GM12878 (cell line): ENCODE measurements around the gene RNF38. TPM values are rescaled to one million over a fixed set of nuclear protein-coding genes. Genes with fewer than 3 reads are reported as not detected.

Experiments used
- ATAC-seq: fragments of 200-7000 bp; cut with Tn5 transposase; 3 replicates; pipeline ENCODE4 v1.9.1; 2020; ENCODE audit warnings: mild to moderate bottlenecking, moderate library complexity
- BruUV-seq: library from RNA; stranded (reverse); fragments of 400-500 nt; replicated peaks from 2 replicates; lab custom pipeline; 2021; lab: Mats Ljungman, UMichigan
- CTCF ChIA-PET: fragments of 300-600 bp; sonication (Branson Sonifier 250); formaldehyde crosslinking; extraction: SDS; loops from one replicate; lab custom pipeline; 2021; ENCODE audit warnings: inconsistent platforms; lab: Yijun Ruan, JAX
- POLR2A ChIA-PET: fragments of 350-600 bp; formaldehyde crosslinking; extraction: SDS; loops from one replicate; lab custom pipeline; 2021; ENCODE audit warnings: inconsistent platforms; lab: Charles Lee
- RAD21 ChIA-PET: fragments of 300-600 bp; sonication (Branson Sonifier 250); formaldehyde crosslinking; loops from one replicate; lab custom pipeline; 2023; ENCODE audit warnings: antibody characterized with exemption; ENCODE audit not compliant: unreplicated experiment; lab: Charles Lee
- SMC1A ChIA-PET: fragments of 300-600 bp; sonication (Branson Sonifier 250); formaldehyde crosslinking; loops from one replicate; lab custom pipeline; 2023; ENCODE audit not compliant: unreplicated experiment, uncharacterized antibody; lab: Charles Lee
- DNase-seq: peaks from one replicate; pipeline ENCODE4 v3.0.0-alpha.2; 2011; ENCODE audit warnings: low read depth, low spot score
- FAIRE-seq: peaks from 3 replicates; lab custom pipeline; 2011; peaks lifted over from hg19 to GRCh38; lab: Jason Lieb, UNC
- H2AFZ ChIP-seq: 2 replicates; pipeline ENCODE4 v1.6.0; 2011; ENCODE audit warnings: low read depth, low read length, control low read depth; ENCODE audit not compliant: control insufficient read depth
- H3K27ac ChIP-seq: 2 replicates; pipeline ENCODE4 v1.5.1; 2011; ENCODE audit warnings: control low read depth; ENCODE audit not compliant: control insufficient read depth, insufficient read depth
- H3K27me3 ChIP-seq, 2 experiments: replicated peaks in 1 of 2; 2 replicates each; pipeline versions ENCODE4 v1.6.0 to v1.6.1; 2011; ENCODE audit warnings: low read length in 1 of 2; ENCODE audit not compliant: control insufficient read depth in 2 of 2, insufficient read depth in 2 of 2
- H3K36me3 ChIP-seq, 2 experiments: 2 replicates each; pipeline ENCODE4 v1.5.1; 2011; ENCODE audit warnings: low read length in 1 of 2; ENCODE audit not compliant: control insufficient read depth in 2 of 2, insufficient read depth in 2 of 2
- H3K4me1 ChIP-seq: 2 replicates; pipeline ENCODE4 v1.6.1; 2011; ENCODE audit warnings: mild to moderate bottlenecking, low read length, moderate library complexity, mixed read lengths; ENCODE audit not compliant: control insufficient read depth, insufficient read depth
- H3K4me2 ChIP-seq: 2 replicates; pipeline ENCODE4 v1.6.0; 2011; ENCODE audit warnings: control low read depth; ENCODE audit not compliant: control insufficient read depth, insufficient read depth
- H3K4me3 ChIP-seq: fragments of 200-600 bp; sonication (generic); 2 replicates; pipeline ENCODE4 v1.5.1; 2016
- H3K79me2 ChIP-seq: 2 replicates; pipeline ENCODE4 v1.6.0; 2011; ENCODE audit warnings: low read length; ENCODE audit not compliant: control insufficient read depth, insufficient read depth
- H3K9ac ChIP-seq: 2 replicates; pipeline ENCODE4 v1.8.0; 2011; ENCODE audit warnings: low read length, control low read depth, mixed read lengths; ENCODE audit not compliant: control insufficient read depth, insufficient read depth
- H3K9me3 ChIP-seq: replicated peaks from 3 replicates; pipeline ENCODE4 v1.5.1; 2011; ENCODE audit warnings: mild to moderate bottlenecking, low read length; ENCODE audit not compliant: control insufficient read depth, insufficient read depth
- H4K20me1 ChIP-seq: 2 replicates; pipeline ENCODE4 v1.6.0; 2011; ENCODE audit not compliant: control insufficient read depth, insufficient read depth
- HCFC1 ChIP-seq: fragments of 150-350 bp; IDR thresholded peaks from 2 replicates; pipeline ENCODE4 v1.6.1; 2014; ENCODE audit warnings: low read length
- NR2C1 ChIP-seq: fragments of 450-650 bp; IDR thresholded peaks from 2 replicates; pipeline ENCODE4 v1.6.1; 2017; ENCODE audit warnings: antibody characterized with exemption, mild to moderate bottlenecking, moderate library complexity
- PML ChIP-seq: IDR thresholded peaks from 2 replicates; pipeline ENCODE4 v1.6.1; 2012; ENCODE audit warnings: low read length, inconsistent platforms
- RAD21 ChIP-seq: IDR thresholded peaks from 2 replicates; pipeline ENCODE4 v1.6.1; 2011; ENCODE audit warnings: mild to moderate bottlenecking, low read depth, low read length, moderate library complexity; ENCODE audit not compliant: insufficient read depth
- SMAD5 ChIP-seq: IDR thresholded peaks from 2 replicates; pipeline ENCODE4 v1.6.1; 2016; ENCODE audit warnings: antibody characterized with exemption, low read depth
- STAT3 ChIP-seq: IDR thresholded peaks from 2 replicates; pipeline ENCODE4 v1.6.1; 2011; ENCODE audit warnings: low read depth, low read length, improper control_type of control experiment
- TCF12 ChIP-seq: IDR thresholded peaks from 2 replicates; pipeline ENCODE4 v1.6.1; 2011; ENCODE audit warnings: low read depth, mild to moderate bottlenecking, low read length
- in situ Hi-C: fragments of 300-500 bp; cut with MboI; formaldehyde crosslinking; loops from 9 replicates; pipeline ENCODE4 v1.14.3; 2018; ENCODE audit warnings: mixed read lengths
- intact Hi-C: fragments of 100-400 bp; cut with micrococcal nuclease; formaldehyde crosslinking; loops from one replicate; pipeline ENCODE4 v1.14.2; 2022; ENCODE audit not compliant: unreplicated experiment
- polyA plus RNA-seq, 11 experiments: library from polyadenylated mRNA; depleted of rRNA in 4 of 11; unstranded in 6 of 11; stranded (reverse) in 5 of 11; fragments of >200 nt; fragmentation: Nextera tagmentation in 4 of 11; fragmentation: Illumina TruSeq in 1 of 11; extraction: Ambion mirVana in 4 of 11; extraction: Trizol in 1 of 11; gene quantifications; 1 replicate in 1 of 11; 2 replicates in 10 of 11; pipeline versions ENCODE4 v1.2.1 to v1.2.3, GENCODE V29; 2011 to 2016; ENCODE audit warnings: inconsistent platforms in 2 of 11, missing spikeins in 2 of 11, low read depth in 1 of 11
- total RNA-seq, 4 experiments: library from RNA; depleted of rRNA in 3 of 4; stranded (reverse); fragments of >200 nt in 3 of 4; fragmentation: Illumina TruSeq in 1 of 4; extraction: Trizol in 1 of 4; gene quantifications; 2 replicates each; pipeline versions ENCODE4 v1.2.1 to v1.2.3, GENCODE V29; 2013 to 2021
- TF ChIP-seq, protein P1 (sequence below): IDR thresholded peaks from 2 replicates; pipeline ENCODE4 v1.6.1; 2012; ENCODE audit warnings: improper control_type of control experiment, low read depth, low read length; ENCODE audit not compliant: insufficient replicate concordance
- TF ChIP-seq, protein P2 (sequence below): fragments of 450-650 bp; formaldehyde crosslinking; IDR thresholded peaks from 2 replicates; pipeline ENCODE4 v1.4.0; 2020; ENCODE audit warnings: mild to moderate bottlenecking, moderate library complexity
- TF ChIP-seq, protein P3 (sequence below): IDR thresholded peaks from 2 replicates; pipeline ENCODE4 v1.6.1; 2011; ENCODE audit warnings: low read depth, mild to moderate bottlenecking, low read length, moderate library complexity, borderline replicate concordance; ENCODE audit errors: extremely low read depth
- TF ChIP-seq, protein P4 (sequence below): fragments of 450-650 bp; formaldehyde crosslinking; IDR thresholded peaks from 2 replicates; pipeline ENCODE4 v1.5.0; 2022; ENCODE audit warnings: mild to moderate bottlenecking, missing genetic modification characterization

RNF38 gene
- total and polyA plus RNA-seq, 10 of the 15 experiments (the other 5 are each of a cell fraction or from before 2014, with no cell fraction given), result 5.1 to 34.7 (median 12.7) TPM

DNA sequence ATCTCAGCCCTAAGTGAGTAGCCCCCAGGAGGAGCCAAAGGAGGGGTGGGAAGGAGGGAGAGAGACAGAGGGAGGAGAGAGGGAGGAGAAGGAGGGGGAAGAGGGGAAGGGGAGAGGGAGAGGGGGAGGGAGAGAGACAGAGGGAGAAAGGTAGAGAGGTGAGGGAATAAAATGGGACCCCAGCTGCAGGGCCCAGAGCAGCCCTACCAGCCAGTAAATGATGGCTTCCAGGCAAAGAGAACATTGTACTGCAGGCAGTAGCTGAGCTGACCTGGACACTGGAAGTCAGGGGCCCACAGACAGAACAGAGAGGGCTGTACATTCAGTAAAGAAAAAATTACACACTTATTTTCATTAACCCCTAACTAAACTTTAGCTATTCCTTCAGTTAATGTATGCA is 84.0 kb downstream of the RNF38 start:
- CTCF ChIA-PET, result interaction anchor here (4.4 kb wide), 1 partner anchor 13 kb away, joined by 22 read pairs; no protein-coding TSS in a partner anchor
- H2AFZ ChIP-seq, result no peak overlapping the region
- no peak overlapping the region for H3K9ac ChIP-seq
- intact Hi-C loops, result no loop called here
- no peaks in the 10 kb centered on the region for H3K9me3 ChIP-seq
- no peaks in the 10 kb centered on the region for H3K36me3 ChIP-seq
- H3K4me1 ChIP-seq, result no peaks in the 10 kb centered on the region
- ATAC-seq (no peak), FAIRE-seq (no peak), DNase-seq (no peak)
- SMC1A ChIA-PET, result no interaction called here
- POLR2A ChIA-PET, result interaction anchor here (0.6 kb wide), 1 partner anchor 137 kb away, joined by 4 read pairs; no protein-coding TSS in a partner anchor
- BruUV-seq, result no TSS peak
- no peak overlapping the region for H3K4me2 ChIP-seq
- H3K4me3 ChIP-seq, result no peak overlapping the region
- H3K27me3 ChIP-seq, result no peaks in the 10 kb centered on the region
- H3K79me2 ChIP-seq, result no peaks in the 10 kb centered on the region
- RAD21 ChIA-PET, result no interaction called here
- no peaks in the 10 kb centered on the region for H4K20me1 ChIP-seq
- in situ Hi-C loops, result no loop called here
- H3K27ac ChIP-seq, result no peak overlapping the region
- TF ChIP-seq, protein P1, sequence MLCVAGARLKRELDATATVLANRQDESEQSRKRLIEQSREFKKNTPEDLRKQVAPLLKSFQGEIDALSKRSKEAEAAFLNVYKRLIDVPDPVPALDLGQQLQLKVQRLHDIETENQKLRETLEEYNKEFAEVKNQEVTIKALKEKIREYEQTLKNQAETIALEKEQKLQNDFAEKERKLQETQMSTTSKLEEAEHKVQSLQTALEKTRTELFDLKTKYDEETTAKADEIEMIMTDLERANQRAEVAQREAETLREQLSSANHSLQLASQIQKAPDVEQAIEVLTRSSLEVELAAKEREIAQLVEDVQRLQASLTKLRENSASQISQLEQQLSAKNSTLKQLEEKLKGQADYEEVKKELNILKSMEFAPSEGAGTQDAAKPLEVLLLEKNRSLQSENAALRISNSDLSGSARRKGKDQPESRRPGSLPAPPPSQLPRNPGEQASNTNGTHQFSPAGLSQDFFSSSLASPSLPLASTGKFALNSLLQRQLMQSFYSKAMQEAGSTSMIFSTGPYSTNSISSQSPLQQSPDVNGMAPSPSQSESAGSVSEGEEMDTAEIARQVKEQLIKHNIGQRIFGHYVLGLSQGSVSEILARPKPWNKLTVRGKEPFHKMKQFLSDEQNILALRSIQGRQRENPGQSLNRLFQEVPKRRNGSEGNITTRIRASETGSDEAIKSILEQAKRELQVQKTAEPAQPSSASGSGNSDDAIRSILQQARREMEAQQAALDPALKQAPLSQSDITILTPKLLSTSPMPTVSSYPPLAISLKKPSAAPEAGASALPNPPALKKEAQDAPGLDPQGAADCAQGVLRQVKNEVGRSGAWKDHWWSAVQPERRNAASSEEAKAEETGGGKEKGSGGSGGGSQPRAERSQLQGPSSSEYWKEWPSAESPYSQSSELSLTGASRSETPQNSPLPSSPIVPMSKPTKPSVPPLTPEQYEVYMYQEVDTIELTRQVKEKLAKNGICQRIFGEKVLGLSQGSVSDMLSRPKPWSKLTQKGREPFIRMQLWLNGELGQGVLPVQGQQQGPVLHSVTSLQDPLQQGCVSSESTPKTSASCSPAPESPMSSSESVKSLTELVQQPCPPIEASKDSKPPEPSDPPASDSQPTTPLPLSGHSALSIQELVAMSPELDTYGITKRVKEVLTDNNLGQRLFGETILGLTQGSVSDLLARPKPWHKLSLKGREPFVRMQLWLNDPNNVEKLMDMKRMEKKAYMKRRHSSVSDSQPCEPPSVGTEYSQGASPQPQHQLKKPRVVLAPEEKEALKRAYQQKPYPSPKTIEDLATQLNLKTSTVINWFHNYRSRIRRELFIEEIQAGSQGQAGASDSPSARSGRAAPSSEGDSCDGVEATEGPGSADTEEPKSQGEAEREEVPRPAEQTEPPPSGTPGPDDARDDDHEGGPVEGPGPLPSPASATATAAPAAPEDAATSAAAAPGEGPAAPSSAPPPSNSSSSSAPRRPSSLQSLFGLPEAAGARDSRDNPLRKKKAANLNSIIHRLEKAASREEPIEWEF, result no peak
- TF ChIP-seq HCFC1 (no peak), PML (no peak), STAT3 (no peak), SMAD5 (no peak), NR2C1 (no peak), TCF12 (no peak), RAD21 (no peak)
- TF ChIP-seq, protein P2, sequence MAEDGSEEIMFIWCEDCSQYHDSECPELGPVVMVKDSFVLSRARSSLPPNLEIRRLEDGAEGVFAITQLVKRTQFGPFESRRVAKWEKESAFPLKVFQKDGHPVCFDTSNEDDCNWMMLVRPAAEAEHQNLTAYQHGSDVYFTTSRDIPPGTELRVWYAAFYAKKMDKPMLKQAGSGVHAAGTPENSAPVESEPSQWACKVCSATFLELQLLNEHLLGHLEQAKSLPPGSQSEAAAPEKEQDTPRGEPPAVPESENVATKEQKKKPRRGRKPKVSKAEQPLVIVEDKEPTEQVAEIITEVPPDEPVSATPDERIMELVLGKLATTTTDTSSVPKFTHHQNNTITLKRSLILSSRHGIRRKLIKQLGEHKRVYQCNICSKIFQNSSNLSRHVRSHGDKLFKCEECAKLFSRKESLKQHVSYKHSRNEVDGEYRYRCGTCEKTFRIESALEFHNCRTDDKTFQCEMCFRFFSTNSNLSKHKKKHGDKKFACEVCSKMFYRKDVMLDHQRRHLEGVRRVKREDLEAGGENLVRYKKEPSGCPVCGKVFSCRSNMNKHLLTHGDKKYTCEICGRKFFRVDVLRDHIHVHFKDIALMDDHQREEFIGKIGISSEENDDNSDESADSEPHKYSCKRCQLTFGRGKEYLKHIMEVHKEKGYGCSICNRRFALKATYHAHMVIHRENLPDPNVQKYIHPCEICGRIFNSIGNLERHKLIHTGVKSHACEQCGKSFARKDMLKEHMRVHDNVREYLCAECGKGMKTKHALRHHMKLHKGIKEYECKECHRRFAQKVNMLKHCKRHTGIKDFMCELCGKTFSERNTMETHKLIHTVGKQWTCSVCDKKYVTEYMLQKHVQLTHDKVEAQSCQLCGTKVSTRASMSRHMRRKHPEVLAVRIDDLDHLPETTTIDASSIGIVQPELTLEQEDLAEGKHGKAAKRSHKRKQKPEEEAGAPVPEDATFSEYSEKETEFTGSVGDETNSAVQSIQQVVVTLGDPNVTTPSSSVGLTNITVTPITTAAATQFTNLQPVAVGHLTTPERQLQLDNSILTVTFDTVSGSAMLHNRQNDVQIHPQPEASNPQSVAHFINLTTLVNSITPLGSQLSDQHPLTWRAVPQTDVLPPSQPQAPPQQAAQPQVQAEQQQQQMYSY (CRISPR knock-in tag), result no peak
- TF ChIP-seq, protein P3, sequence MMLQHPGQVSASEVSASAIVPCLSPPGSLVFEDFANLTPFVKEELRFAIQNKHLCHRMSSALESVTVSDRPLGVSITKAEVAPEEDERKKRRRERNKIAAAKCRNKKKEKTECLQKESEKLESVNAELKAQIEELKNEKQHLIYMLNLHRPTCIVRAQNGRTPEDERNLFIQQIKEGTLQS, result no peak
- TF ChIP-seq, protein P4, sequence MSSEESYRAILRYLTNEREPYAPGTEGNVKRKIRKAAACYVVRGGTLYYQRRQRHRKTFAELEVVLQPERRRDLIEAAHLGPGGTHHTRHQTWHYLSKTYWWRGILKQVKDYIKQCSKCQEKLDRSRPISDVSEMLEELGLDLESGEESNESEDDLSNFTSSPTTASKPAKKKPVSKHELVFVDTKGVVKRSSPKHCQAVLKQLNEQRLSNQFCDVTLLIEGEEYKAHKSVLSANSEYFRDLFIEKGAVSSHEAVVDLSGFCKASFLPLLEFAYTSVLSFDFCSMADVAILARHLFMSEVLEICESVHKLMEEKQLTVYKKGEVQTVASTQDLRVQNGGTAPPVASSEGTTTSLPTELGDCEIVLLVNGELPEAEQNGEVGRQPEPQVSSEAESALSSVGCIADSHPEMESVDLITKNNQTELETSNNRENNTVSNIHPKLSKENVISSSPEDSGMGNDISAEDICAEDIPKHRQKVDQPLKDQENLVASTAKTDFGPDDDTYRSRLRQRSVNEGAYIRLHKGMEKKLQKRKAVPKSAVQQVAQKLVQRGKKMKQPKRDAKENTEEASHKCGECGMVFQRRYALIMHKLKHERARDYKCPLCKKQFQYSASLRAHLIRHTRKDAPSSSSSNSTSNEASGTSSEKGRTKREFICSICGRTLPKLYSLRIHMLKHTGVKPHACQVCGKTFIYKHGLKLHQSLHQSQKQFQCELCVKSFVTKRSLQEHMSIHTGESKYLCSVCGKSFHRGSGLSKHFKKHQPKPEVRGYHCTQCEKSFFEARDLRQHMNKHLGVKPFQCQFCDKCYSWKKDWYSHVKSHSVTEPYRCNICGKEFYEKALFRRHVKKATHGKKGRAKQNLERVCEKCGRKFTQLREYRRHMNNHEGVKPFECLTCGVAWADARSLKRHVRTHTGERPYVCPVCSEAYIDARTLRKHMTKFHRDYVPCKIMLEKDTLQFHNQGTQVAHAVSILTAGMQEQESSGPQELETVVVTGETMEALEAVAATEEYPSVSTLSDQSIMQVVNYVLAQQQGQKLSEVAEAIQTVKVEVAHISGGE (CRISPR knock-in tag), result no peak
